Neural progenitor cell (in vitro differentiated cells): Measurements from ENCODE around the gene KIAA0825.

ENCODE experiments used
- EZH2 ChIP-seq: fragments of 200-600 bp; sonication (generic); IDR thresholded peaks from 2 replicates; pipeline ENCODE4 v1.6.1; 2017; ENCODE audit warnings: antibody characterized with exemption, mild to moderate bottlenecking, moderate library complexity
- TF ChIP-seq, protein P1 (sequence below): fragments of 200-600 bp; sonication (generic); IDR thresholded peaks from 2 replicates; pipeline ENCODE4 v1.5.1; 2017; ENCODE audit warnings: antibody characterized with exemption, mild to moderate bottlenecking

DNA sequence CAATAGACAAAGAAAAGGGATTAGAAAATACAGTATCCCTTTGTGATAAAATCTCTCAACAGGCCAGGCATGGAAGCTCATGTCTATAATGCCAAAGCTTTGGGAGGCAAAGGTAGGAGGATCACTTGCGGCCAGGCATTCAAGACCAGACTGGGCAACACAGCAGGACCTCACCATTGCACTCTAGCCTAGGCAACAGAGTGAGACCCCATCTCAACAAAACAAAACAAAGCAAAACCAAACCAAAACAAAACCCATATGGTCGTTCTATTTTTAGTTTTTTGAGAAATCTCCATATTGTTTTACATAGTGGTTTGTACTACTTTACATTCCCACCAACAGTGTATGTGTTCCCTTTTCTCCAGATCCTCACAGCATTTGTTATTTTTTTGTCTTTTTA is 193.0 kb downstream of the KIAA0825 start:
- TF ChIP-seq EZH2 = no peak
- TF ChIP-seq, protein P1, sequence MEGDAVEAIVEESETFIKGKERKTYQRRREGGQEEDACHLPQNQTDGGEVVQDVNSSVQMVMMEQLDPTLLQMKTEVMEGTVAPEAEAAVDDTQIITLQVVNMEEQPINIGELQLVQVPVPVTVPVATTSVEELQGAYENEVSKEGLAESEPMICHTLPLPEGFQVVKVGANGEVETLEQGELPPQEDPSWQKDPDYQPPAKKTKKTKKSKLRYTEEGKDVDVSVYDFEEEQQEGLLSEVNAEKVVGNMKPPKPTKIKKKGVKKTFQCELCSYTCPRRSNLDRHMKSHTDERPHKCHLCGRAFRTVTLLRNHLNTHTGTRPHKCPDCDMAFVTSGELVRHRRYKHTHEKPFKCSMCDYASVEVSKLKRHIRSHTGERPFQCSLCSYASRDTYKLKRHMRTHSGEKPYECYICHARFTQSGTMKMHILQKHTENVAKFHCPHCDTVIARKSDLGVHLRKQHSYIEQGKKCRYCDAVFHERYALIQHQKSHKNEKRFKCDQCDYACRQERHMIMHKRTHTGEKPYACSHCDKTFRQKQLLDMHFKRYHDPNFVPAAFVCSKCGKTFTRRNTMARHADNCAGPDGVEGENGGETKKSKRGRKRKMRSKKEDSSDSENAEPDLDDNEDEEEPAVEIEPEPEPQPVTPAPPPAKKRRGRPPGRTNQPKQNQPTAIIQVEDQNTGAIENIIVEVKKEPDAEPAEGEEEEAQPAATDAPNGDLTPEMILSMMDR = no peak
